Measurements from ENCODE around the gene ANKRD34C. TPM values are rescaled to one million over a fixed set of nuclear protein-coding genes. Genes with fewer than 3 reads are reported as not detected.

The ANKRD34C gene
- not detected for total RNA-seq
- polyA plus RNA-seq, result not detected
- not detected for total RNA-seq

GRCh38 chr15:79282371-79283251 lies at the start of gene ANKRD34C:
TSS of gene ANKRD34C (plus strand) at chr15:79282722. CDS start at chr15:79293285, 10,563 bp downstream.
- intact Hi-C loops (cut with micrococcal nuclease), result no loop called here
- no peak within 1 kb of the TSS for H3K4me3 ChIP-seq (ENCODE audit: low read length)
- H3K9me3 ChIP-seq (ENCODE audit: control insufficient read depth in 2 of 3, low read length in 3 of 3), result peaks cover 0 to 9% (median 0%) of the 10 kb centered on the region in 3 experiments
- Mint-ChIP-seq H3K9me3 (peaks cover 0 to 46% (median 13%) of the 10 kb centered on the region in 11 donors), H3K4me1 (peaks cover 0 to 6% (median 0%) of the 10 kb centered on the region in 7 donors), H3K4me3 (peak within 1 kb of the TSS in 2 of 10 donors; percentile 7 to 55), H3K27me3 (peaks cover 63 to 87% (median 64%) of the 10 kb centered on the region in 5 donors), H3K27ac (peak within 1 kb of the TSS in 2 of 9 donors; percentile 42 to 71), H3K36me3 (peaks cover 0 to 8% (median 0%) of the 10 kb centered on the region in 5 donors)
- no peak for DNase-seq
- no peak for ATAC-seq
- H3K4me1 ChIP-seq (ENCODE audit: control insufficient read depth in 2 of 2, insufficient read depth in 2 of 2, low read length in 2 of 2), result no peaks in the 10 kb centered on the region
- no peak within 1 kb of the TSS for H3K27ac ChIP-seq (ENCODE audit: low read depth, low read length)
- POLR2A ChIA-PET, result no interaction called here
- CTCF ChIA-PET, result no interaction called here
- H3K27me3 ChIP-seq (ENCODE audit: control insufficient read depth in 2 of 2, insufficient read depth in 2 of 2, low read length in 2 of 2), result peaks cover 0 to 2% of the 10 kb centered on the region in 2 donors
- H3K36me3 ChIP-seq (ENCODE audit: control insufficient read depth in 2 of 3, insufficient read depth in 3 of 3, low read length in 3 of 3), result no peaks in the 10 kb centered on the region

GRCh38 chr15:79233236-79233635 lies 49.3 kb upstream of the ANKRD34C start:
- DNase-seq (no peak), ATAC-seq (no peak)
- H3K27me3 ChIP-seq (ENCODE audit: control insufficient read depth in 2 of 2, insufficient read depth in 2 of 2, low read length in 2 of 2), result no peaks in the 10 kb centered on the region
- intact Hi-C loops (cut with micrococcal nuclease), result no loop called here
- ChIA-PET POLR2A (no interaction called here), CTCF (no interaction called here)
- H3K36me3 Mint-ChIP-seq, result peaks cover 0 to 10% (median 0%) of the 10 kb centered on the region in 5 donors
- no peak overlapping the region for H3K4me3 ChIP-seq (ENCODE audit: low read length)
- H3K4me1 ChIP-seq (ENCODE audit: control insufficient read depth in 2 of 2, insufficient read depth in 2 of 2, low read length in 2 of 2), result no peaks in the 10 kb centered on the region
- H3K27ac ChIP-seq (ENCODE audit: low read depth, low read length), result no peak overlapping the region
- peaks cover 3 to 29% (median 16%) of the 10 kb centered on the region in 11 donors for H3K9me3 Mint-ChIP-seq
- H3K27ac Mint-ChIP-seq, result no peak overlapping the region
- peaks cover 13 to 43% (median 24%) of the 10 kb centered on the region in 5 donors for H3K27me3 Mint-ChIP-seq
- peaks cover 0 to 7% (median 0%) of the 10 kb centered on the region in 3 experiments for H3K9me3 ChIP-seq (ENCODE audit: control insufficient read depth in 2 of 3, low read length in 3 of 3)
- no peaks in the 10 kb centered on the region for H3K36me3 ChIP-seq (ENCODE audit: control insufficient read depth in 2 of 3, insufficient read depth in 3 of 3, low read length in 3 of 3)
- H3K4me1 Mint-ChIP-seq, result no peaks in the 10 kb centered on the region
- H3K4me3 Mint-ChIP-seq, result no peak overlapping the region

- Mint-ChIP-seq H3K9me3 (no peaks in the 10 kb centered on the region), H3K36me3 (no peaks in the 10 kb centered on the region), H3K4me3 (no peak overlapping the region), H3K27me3 (peaks cover 11 to 32% (median 13%) of the 10 kb centered on the region in 5 donors), H3K4me1 (no peaks in the 10 kb centered on the region), H3K27ac (no peak overlapping the region)
- DNase-seq (no peak), ATAC-seq (no peak)
- ChIA-PET POLR2A (no interaction called here), CTCF (no interaction called here)
- Histone ChIP-seq H3K9me3 (ENCODE audit: control insufficient read depth in 2 of 3, low read length in 3 of 3) (no peaks in the 10 kb centered on the region), H3K36me3 (ENCODE audit: control insufficient read depth in 2 of 3, insufficient read depth in 3 of 3, low read length in 3 of 3) (no peaks in the 10 kb centered on the region), H3K27me3 (ENCODE audit: control insufficient read depth in 2 of 2, insufficient read depth in 2 of 2, low read length in 2 of 2) (no peaks in the 10 kb centered on the region), H3K27ac (ENCODE audit: low read depth, low read length) (no peak overlapping the region), H3K4me3 (ENCODE audit: low read length) (no peak overlapping the region), H3K4me1 (ENCODE audit: control insufficient read depth in 2 of 2, insufficient read depth in 2 of 2, low read length in 2 of 2) (no peaks in the 10 kb centered on the region)
- intact Hi-C loops (cut with micrococcal nuclease), result no loop called here
These were observed 42.5 kb upstream of the ANKRD34C start for GRCh38 chr15:79240036-79240435.

- no peaks in the 10 kb centered on the region for H3K36me3 ChIP-seq (ENCODE audit: control insufficient read depth in 2 of 3, insufficient read depth in 3 of 3, low read length in 3 of 3)
- DNase-seq (no peak), ATAC-seq (no peak)
- no peak overlapping the region for H3K27ac ChIP-seq (ENCODE audit: low read depth, low read length)
- H3K36me3 Mint-ChIP-seq, result no peaks in the 10 kb centered on the region
- no peak overlapping the region for H3K4me3 ChIP-seq (ENCODE audit: low read length)
- intact Hi-C loops (cut with micrococcal nuclease), result no loop called here
- no peaks in the 10 kb centered on the region for H3K4me1 Mint-ChIP-seq
- H3K4me3 Mint-ChIP-seq, result no peak overlapping the region
- ChIA-PET CTCF (no interaction called here), POLR2A (no interaction called here)
- no peaks in the 10 kb centered on the region for H3K27me3 ChIP-seq (ENCODE audit: control insufficient read depth in 2 of 2, insufficient read depth in 2 of 2, low read length in 2 of 2)
- H3K9me3 ChIP-seq (ENCODE audit: control insufficient read depth in 2 of 3, low read length in 3 of 3), result no peaks in the 10 kb centered on the region
- H3K4me1 ChIP-seq (ENCODE audit: control insufficient read depth in 2 of 2, insufficient read depth in 2 of 2, low read length in 2 of 2), result no peaks in the 10 kb centered on the region
- H3K9me3 Mint-ChIP-seq, result peaks cover 0 to 2% (median 0%) of the 10 kb centered on the region in 11 donors
- H3K27me3 Mint-ChIP-seq, result peaks cover 4 to 24% (median 13%) of the 10 kb centered on the region in 5 donors
- H3K27ac Mint-ChIP-seq, result no peak overlapping the region
These were observed 38.8 kb upstream of the ANKRD34C start for GRCh38 chr15:79243723-79244122.

- H3K36me3 ChIP-seq (ENCODE audit: control insufficient read depth in 2 of 3, insufficient read depth in 3 of 3, low read length in 3 of 3), result no peaks in the 10 kb centered on the region
- ChIA-PET POLR2A (no interaction called here), CTCF (no interaction called here)
- no peaks in the 10 kb centered on the region for H3K4me1 ChIP-seq (ENCODE audit: control insufficient read depth in 2 of 2, insufficient read depth in 2 of 2, low read length in 2 of 2)
- Mint-ChIP-seq H3K9me3 (peaks cover 0 to 2% (median 0%) of the 10 kb centered on the region in 11 donors), H3K27me3 (peaks cover 4 to 17% (median 13%) of the 10 kb centered on the region in 5 donors), H3K36me3 (no peaks in the 10 kb centered on the region), H3K27ac (no peak overlapping the region), H3K4me3 (no peak overlapping the region), H3K4me1 (no peaks in the 10 kb centered on the region)
- intact Hi-C loops (cut with micrococcal nuclease), result no loop called here
- H3K9me3 ChIP-seq (ENCODE audit: control insufficient read depth in 2 of 3, low read length in 3 of 3), result no peaks in the 10 kb centered on the region
- no peak for DNase-seq
- no peak for ATAC-seq
- H3K27me3 ChIP-seq (ENCODE audit: control insufficient read depth in 2 of 2, insufficient read depth in 2 of 2, low read length in 2 of 2), result peaks cover 0 to under 1% of the 10 kb centered on the region in 2 donors
- H3K4me3 ChIP-seq (ENCODE audit: low read length), result no peak overlapping the region
- no peak overlapping the region for H3K27ac ChIP-seq (ENCODE audit: low read depth, low read length)
These were observed 37.6 kb upstream of the ANKRD34C start for GRCh38 chr15:79244876-79245275.

- peaks cover 8 to 13% (median 10%) of the 10 kb centered on the region in 5 donors for H3K27me3 Mint-ChIP-seq
These were observed 34.3 kb upstream of the ANKRD34C start for GRCh38 chr15:79248183-79248582.

More at GRCh38 chr15:79248183-79248582, 34.3 kb upstream of the ANKRD34C start:
- DNase-seq (no peak), ATAC-seq (no peak)
- intact Hi-C loops (cut with micrococcal nuclease), result no loop called here
- Histone ChIP-seq H3K4me3 (ENCODE audit: low read length) (no peak overlapping the region), H3K9me3 (ENCODE audit: control insufficient read depth in 2 of 3, low read length in 3 of 3) (no peaks in the 10 kb centered on the region), H3K27ac (ENCODE audit: low read depth, low read length) (no peak overlapping the region), H3K36me3 (ENCODE audit: control insufficient read depth in 2 of 3, insufficient read depth in 3 of 3, low read length in 3 of 3) (no peaks in the 10 kb centered on the region), H3K27me3 (ENCODE audit: control insufficient read depth in 2 of 2, insufficient read depth in 2 of 2, low read length in 2 of 2) (peaks cover 0 to 3% of the 10 kb centered on the region in 2 donors), H3K4me1 (ENCODE audit: control insufficient read depth in 2 of 2, insufficient read depth in 2 of 2, low read length in 2 of 2) (no peaks in the 10 kb centered on the region)
- no peaks in the 10 kb centered on the region for H3K36me3 Mint-ChIP-seq
- CTCF ChIA-PET, result no interaction called here
- no peak overlapping the region for H3K4me3 Mint-ChIP-seq
- peaks cover 0 to 2% (median 0%) of the 10 kb centered on the region in 11 donors for H3K9me3 Mint-ChIP-seq
- H3K27ac Mint-ChIP-seq, result no peak overlapping the region
- POLR2A ChIA-PET, result no interaction called here
- H3K4me1 Mint-ChIP-seq, result no peaks in the 10 kb centered on the region
